Endodermal cell (in vitro differentiated cells): Measurements from ENCODE around the gene ATOSA. TPM values are rescaled to one million over a fixed set of nuclear protein-coding genes. Genes with fewer than 3 reads are reported as not detected.

ENCODE experiments used
- DNase-seq: peaks from one replicate; pipeline ENCODE4 v3.0.0-alpha.2; 2017
- H3K27ac ChIP-seq: 2 replicates; pipeline ENCODE4 v1.5.1; 2013; ENCODE audit warnings: mild to moderate bottlenecking, low read depth, low read length, moderate library complexity
- H3K27me3 ChIP-seq: 2 replicates; pipeline ENCODE4 v1.6.1; 2013; ENCODE audit warnings: mild to moderate bottlenecking, low read length, moderate library complexity; ENCODE audit not compliant: insufficient read depth, control insufficient read depth, poor library complexity, severe bottlenecking
- H3K36me3 ChIP-seq: 2 replicates; pipeline ENCODE4 v1.7.0; 2013; ENCODE audit warnings: mild to moderate bottlenecking, low read length, moderate library complexity; ENCODE audit not compliant: control insufficient read depth, insufficient read depth
- H3K4me1 ChIP-seq: one replicate; pipeline ENCODE4 v1.7.0; 2013; ENCODE audit warnings: low read length; ENCODE audit not compliant: control insufficient read depth, insufficient read depth
- H3K4me3 ChIP-seq: 2 replicates; pipeline ENCODE4 v1.5.1; 2013; ENCODE audit warnings: mild to moderate bottlenecking, low read length, moderate library complexity
- H3K9ac ChIP-seq: 2 replicates; pipeline ENCODE4 v1.6.1; 2013; ENCODE audit warnings: mild to moderate bottlenecking, low read length, moderate library complexity; ENCODE audit not compliant: poor library complexity, severe bottlenecking; ENCODE audit errors: extremely low read depth
- H3K9me3 ChIP-seq: 2 replicates; pipeline ENCODE4 v1.6.1; 2013; ENCODE audit warnings: mild to moderate bottlenecking, low read length, moderate library complexity; ENCODE audit not compliant: control insufficient read depth
- H3K27ac Mint-ChIP-seq: 2 replicates; pipeline ENCODE4 v1.8.0; 2020; ENCODE audit warnings: mixed read lengths
- H3K27me3 Mint-ChIP-seq: 2 replicates; pipeline ENCODE4 v1.8.0; 2021; ENCODE audit warnings: mild to moderate bottlenecking, mixed read lengths; ENCODE audit not compliant: insufficient read depth
- H3K36me3 Mint-ChIP-seq: 2 replicates; pipeline ENCODE4 v1.8.0; 2020; ENCODE audit warnings: low read depth, mixed read lengths
- H3K4me1 Mint-ChIP-seq: 2 replicates; pipeline ENCODE4 v1.8.0; 2020; ENCODE audit warnings: mixed read lengths
- H3K4me3 Mint-ChIP-seq: 2 replicates; pipeline ENCODE4 v1.8.0; 2020; ENCODE audit warnings: mild to moderate bottlenecking, moderate library complexity, mixed read lengths
- H3K9me3 Mint-ChIP-seq: 2 replicates; pipeline ENCODE4 v1.8.0; 2020; ENCODE audit warnings: mild to moderate bottlenecking, mixed read lengths
- WGBS, 2 experiments: methylation state at CpG; one replicate each; pipeline versions ENCODE4 v1.1.5 to v1.1.7; 2013; ENCODE audit warnings: missing lambda C conversion rate in 2 of 2, mixed read lengths in 1 of 2; ENCODE audit not compliant: insufficient coverage in 1 of 2, insufficient read length in 1 of 2; 5-methylcytosine and 5-hydroxymethylcytosine counted together
- total RNA-seq, 2 donors: library from RNA; stranded (reverse); fragmentation: NEBNext Ultra II Directional in 1 of 2; extraction: Animal tissue kit (Norgen Biotek cat#: 25700) in 1 of 2; gene quantifications; 2 replicates in 1 of 2; 3 replicates in 1 of 2; pipeline ENCODE4 v1.2.1, GENCODE V29; 2021
- TF ChIP-seq, protein P1 (sequence below): fragments of 200-600 bp; sonication (generic); conservative IDR thresholded peaks from 2 replicates; pipeline ENCODE4 v1.5.0; 2021; ENCODE audit warnings: antibody characterized with exemption, mild to moderate bottlenecking

Gene ATOSA
- total RNA-seq, 2 donors from 2014 or later, result 18.6 to 27.8 TPM

- no peak overlapping the region for H3K9ac ChIP-seq
- 72 to 81% methylated on average over 3 of the region's 3 CpGs for WGBS, 2 experiments
- H3K27me3 ChIP-seq, result peaks cover 12% of the 10 kb centered on the region
- H3K27ac ChIP-seq, result no peak overlapping the region
- Mint-ChIP-seq H3K27me3 (no peaks in the 10 kb centered on the region), H3K9me3 (no peaks in the 10 kb centered on the region), H3K27ac (peak overlapping the region; percentile 65), H3K4me1 (peaks cover 20% of the 10 kb centered on the region), H3K36me3 (no peaks in the 10 kb centered on the region), H3K4me3 (no peak overlapping the region)
- no peak for DNase-seq
- no peaks in the 10 kb centered on the region for H3K9me3 ChIP-seq
- no peak overlapping the region for H3K4me3 ChIP-seq
- TF ChIP-seq, protein P1, sequence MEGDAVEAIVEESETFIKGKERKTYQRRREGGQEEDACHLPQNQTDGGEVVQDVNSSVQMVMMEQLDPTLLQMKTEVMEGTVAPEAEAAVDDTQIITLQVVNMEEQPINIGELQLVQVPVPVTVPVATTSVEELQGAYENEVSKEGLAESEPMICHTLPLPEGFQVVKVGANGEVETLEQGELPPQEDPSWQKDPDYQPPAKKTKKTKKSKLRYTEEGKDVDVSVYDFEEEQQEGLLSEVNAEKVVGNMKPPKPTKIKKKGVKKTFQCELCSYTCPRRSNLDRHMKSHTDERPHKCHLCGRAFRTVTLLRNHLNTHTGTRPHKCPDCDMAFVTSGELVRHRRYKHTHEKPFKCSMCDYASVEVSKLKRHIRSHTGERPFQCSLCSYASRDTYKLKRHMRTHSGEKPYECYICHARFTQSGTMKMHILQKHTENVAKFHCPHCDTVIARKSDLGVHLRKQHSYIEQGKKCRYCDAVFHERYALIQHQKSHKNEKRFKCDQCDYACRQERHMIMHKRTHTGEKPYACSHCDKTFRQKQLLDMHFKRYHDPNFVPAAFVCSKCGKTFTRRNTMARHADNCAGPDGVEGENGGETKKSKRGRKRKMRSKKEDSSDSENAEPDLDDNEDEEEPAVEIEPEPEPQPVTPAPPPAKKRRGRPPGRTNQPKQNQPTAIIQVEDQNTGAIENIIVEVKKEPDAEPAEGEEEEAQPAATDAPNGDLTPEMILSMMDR, result no peak
- no peaks in the 10 kb centered on the region for H3K4me1 ChIP-seq
- H3K36me3 ChIP-seq, result no peaks in the 10 kb centered on the region
Measured at GRCh38 chr15:52699457-52699856, 20.3 kb upstream of the ATOSA start.

DNA sequence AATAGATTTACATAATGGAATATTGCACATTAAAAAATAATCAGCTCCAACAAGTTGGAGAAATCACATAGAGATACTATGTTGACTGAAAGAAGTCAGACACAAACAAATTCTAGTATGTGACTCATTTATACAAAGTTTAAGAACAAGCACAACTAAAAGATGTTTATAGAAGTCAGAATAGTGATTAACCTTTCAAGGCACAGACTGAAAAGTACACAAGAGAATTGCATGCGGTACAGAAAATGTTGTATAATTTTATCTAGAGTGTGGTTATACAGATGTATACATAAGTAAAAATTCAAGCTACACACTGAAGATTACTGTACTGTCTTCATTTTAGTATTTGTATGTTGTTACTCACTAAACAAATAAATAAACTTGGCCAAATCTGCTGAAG, 19.3 kb upstream of the ATOSA start:
- peaks cover 20% of the 10 kb centered on the region for H3K4me1 Mint-ChIP-seq
- WGBS, 2 experiments, result 0% methylated on average over 1 of the region's 1 CpG

DNA sequence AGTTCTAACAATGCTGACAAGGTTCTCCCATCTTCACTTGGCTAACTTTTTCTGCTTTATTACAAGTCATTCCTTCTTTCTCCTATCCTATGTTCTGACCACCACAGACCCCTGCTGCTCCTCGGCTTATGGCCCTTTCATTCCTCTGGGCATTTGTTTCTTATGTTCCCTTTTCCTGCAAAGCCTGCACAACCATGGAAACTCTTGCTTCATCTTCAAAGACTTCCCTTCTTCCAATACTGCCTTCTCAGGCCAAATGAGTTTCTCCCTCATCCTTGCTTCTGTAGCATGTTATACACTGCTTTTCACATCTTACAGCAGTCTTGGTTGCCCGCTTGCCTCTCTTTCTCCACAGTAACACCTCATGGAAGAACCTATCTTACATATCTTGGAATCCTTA, 17.9 kb upstream of the ATOSA start:
- H3K4me1 ChIP-seq, result no peaks in the 10 kb centered on the region
- no peaks in the 10 kb centered on the region for H3K36me3 ChIP-seq
- H3K27me3 Mint-ChIP-seq, result no peaks in the 10 kb centered on the region
- H3K4me3 ChIP-seq, result no peak overlapping the region
- H3K36me3 Mint-ChIP-seq, result no peaks in the 10 kb centered on the region
- no peak overlapping the region for H3K27ac Mint-ChIP-seq
- no peaks in the 10 kb centered on the region for H3K9me3 ChIP-seq
- peaks cover 20% of the 10 kb centered on the region for H3K4me1 Mint-ChIP-seq
- no peak for DNase-seq
- no peaks in the 10 kb centered on the region for H3K9me3 Mint-ChIP-seq
- no peak overlapping the region for H3K4me3 Mint-ChIP-seq
- TF ChIP-seq, protein P1, result no peak
- H3K27ac ChIP-seq, result no peak overlapping the region
- peaks cover 12% of the 10 kb centered on the region for H3K27me3 ChIP-seq
- H3K9ac ChIP-seq, result no peak overlapping the region
- 92 to 94% methylated on average over 2 of the region's 2 CpGs for WGBS, 2 experiments

More for the DNA sequence above, 19.3 kb upstream of the ATOSA start:
- Histone ChIP-seq H3K27ac (no peak overlapping the region), H3K4me1 (no peaks in the 10 kb centered on the region), H3K9ac (no peak overlapping the region), H3K4me3 (no peak overlapping the region), H3K27me3 (peaks cover 12% of the 10 kb centered on the region), H3K36me3 (no peaks in the 10 kb centered on the region), H3K9me3 (no peaks in the 10 kb centered on the region)
- Mint-ChIP-seq H3K4me3 (no peak overlapping the region), H3K27me3 (no peaks in the 10 kb centered on the region), H3K27ac (no peak overlapping the region), H3K9me3 (no peaks in the 10 kb centered on the region), H3K36me3 (no peaks in the 10 kb centered on the region)
- DNase-seq, result no peak
- TF ChIP-seq, protein P1, result no peak
